T47D (cell line): ENCODE measurements around the gene RTN4RL1.
"Not testable (repeated sequence)": the region's sequence is repeated elsewhere in the genome, so short reads cannot be mapped to it uniquely, and the experiment has no call there.

ENCODE experiments used
- DNase-seq, 2 experiments: peaks; one replicate each; pipeline versions ENCODE4 v3.0.0 to v3.0.0-alpha.2; 2011 to 2012; ENCODE audit warnings: low read depth in 1 of 2, low spot score in 1 of 2
- JUND ChIP-seq: IDR thresholded peaks from 2 replicates; pipeline ENCODE4 v1.6.1; 2012; ENCODE audit warnings: low read depth
- in situ Hi-C: cut with HindIII; loops from 2 replicates; pipeline ENCODE4 v1.10.0; 2016; ENCODE audit warnings: low sequenced_read_pairs, low pct_unique_long_range_greater_than_20kb

RTN4RL1 gene

DNA sequence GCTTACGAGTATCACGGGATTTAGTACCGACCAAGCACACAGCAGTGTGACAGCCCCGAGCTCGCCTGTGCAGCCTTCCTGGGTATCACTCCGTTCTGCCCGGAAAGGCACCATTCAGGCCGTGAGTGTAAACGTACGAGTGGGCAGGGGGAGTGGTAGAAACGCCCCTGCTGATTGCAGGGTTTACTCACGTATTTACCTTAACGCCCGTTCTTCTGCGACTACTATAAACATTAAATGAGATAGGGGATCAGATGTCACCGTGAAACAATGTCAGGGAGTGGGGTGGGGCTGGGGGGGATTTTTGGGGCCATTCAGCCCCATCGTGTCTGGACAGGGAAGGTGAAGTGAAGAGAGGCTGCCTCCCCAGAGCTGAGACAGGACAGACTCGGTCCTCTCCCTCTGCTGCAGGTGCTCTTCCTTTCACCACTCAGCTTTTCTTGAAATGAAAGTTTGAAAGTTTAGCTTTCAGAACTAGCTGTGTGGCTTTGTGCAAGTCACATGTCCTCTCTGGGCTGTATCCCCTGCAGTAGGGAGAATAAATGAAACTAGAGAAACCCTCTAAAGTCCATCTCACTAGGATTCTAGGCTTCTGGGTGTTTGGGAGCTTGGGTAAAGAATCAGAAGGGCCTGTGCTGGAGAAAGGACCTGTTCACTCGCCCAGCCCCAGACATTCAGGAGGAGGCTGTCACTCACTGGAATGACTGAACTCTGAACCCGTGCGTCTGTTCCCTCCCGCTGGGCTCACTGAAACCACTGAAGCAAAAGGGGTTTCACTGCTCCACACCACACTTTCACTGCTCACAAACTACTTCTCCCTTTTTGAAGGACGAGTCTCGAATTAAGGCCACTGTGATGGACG is 128.7 kb downstream of the RTN4RL1 start:
- no peak for DNase-seq

DNA sequence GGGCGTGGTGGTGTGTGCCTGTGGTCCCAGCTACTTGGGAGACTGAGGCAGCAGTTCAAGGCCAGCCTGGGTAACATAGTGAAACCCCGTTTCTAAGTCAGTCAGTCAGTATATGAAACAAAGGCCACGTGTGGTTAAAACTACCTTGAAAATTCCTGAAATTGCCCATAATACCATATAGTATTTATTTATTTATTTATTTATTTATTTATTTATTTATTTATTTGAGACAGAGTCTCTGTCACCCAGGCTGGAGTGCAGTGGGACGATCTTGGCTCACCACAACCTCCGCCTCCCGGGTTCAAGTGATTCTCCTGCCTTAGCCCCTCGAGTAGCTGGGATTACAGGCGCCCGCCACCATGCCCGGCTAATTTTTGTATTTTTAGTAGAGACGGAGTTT is 129.7 kb downstream of the RTN4RL1 start:
- DNase-seq, in situ Hi-C loops: not testable (repeated sequence)

More for the DNA sequence above, 128.7 kb downstream of the RTN4RL1 start:
- TF ChIP-seq JUND: no peak
- in situ Hi-C loops: no loop called here

DNA sequence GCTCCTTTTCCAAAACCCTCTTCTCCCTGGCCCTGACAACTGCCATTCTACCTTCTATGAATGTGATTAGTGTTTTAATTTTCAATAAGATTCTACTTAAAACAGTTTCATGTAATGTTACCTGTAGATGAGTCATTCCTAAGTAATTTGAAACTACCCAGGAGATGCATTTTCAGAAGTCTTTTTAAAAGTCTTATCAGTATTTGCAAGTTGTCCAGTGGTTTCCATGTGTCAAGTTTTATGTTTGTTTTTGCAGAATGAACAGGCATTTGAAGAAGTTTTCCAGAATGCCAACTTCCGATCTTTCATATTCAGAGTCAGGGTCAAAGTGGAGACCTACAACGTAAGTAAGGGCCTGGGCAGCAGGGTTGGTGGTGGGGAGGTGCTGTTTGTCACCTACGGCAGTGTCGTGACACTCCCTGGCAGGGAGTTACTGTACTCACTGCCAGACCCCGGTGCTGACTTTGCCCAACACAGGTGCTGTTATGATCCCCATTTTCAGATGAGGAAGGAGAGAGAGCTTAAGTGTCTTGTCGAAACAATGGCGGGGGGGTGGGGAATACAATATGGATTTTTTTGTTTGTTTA is 130.3 kb downstream of the RTN4RL1 start:
- in situ Hi-C loops: no loop called here

DNA sequence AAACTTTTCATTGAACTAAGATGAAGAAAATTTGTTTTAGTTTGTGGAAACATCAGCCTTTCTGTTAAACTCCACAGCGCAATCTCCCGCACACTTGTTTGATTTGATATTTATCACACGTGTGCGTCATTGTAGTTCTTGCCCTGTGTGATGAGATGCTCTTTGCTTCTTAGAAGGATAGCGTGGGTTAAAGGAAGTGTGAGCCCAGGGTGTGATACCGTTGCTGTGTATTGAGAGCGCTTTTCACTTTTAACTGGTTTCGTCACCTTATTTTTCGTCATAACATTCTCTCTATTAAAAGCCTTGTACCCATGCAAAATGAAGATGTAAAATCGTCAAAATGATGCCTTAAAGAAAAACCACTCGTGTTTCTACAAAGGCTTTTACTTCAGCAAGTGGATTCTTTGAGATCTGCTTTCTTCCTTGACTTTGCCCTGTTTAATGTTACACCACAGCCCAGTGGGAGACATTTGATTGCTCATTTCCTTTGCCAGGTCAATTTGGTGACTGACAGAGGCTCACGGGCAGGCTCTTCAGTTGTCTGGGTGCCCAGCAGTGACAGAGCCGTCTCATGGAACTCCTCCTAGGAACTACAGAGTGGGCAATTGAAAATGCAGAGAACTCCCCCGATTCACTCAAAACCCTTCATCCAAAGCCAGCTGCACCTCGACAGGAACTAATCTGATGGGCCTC is 134.2 kb downstream of the RTN4RL1 start:
- DNase-seq: no peak
- in situ Hi-C loops: no loop called here
- no peak for TF ChIP-seq JUND

More for the DNA sequence above, 130.3 kb downstream of the RTN4RL1 start:
- TF ChIP-seq JUND: no peak
- no peak for DNase-seq

DNA sequence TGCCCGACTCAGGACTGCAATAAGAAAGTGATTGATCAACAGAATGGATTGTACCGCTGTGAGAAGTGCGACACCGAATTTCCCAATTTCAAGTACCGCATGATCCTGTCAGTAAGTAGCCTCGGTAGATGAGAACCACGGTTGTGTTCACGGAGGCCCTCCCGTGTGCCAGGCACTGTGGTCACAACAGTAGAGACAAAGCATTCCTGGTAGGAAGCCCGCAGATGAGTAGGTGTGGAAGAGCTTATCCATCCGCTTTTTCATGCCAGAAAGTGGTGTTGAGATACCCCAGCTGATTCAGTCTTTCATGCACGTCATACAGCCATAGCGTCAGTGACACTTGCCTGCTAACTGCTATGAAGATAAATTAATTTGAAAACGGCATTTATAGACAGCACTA is 136.4 kb downstream of the RTN4RL1 start:
- no peak for TF ChIP-seq JUND
- in situ Hi-C loops: no loop called here

More for the DNA sequence above, 136.4 kb downstream of the RTN4RL1 start:
- DNase-seq: no peak
